GM15510 (cell line): ENCODE data around the gene SIAE.

Experiments used
- POLR2A ChIP-seq: IDR thresholded peaks from 3 replicates; pipeline ENCODE4 v1.6.1; 2011; ENCODE audit warnings: borderline replicate concordance; ENCODE audit not compliant: insufficient read length; ENCODE audit errors: extremely low read depth

The SIAE gene

GRCh38 chr11:124673333-124674167 lies at the start of gene SIAE, which contains the start of gene SPA17:
Gene SIAE, minus strand, starts transcription at chr11:124673739. Its CDS starts 31 bp downstream, at chr11:124673708.
Gene SPA17, plus strand, starts transcription at chr11:124673904. Its CDS starts 1,361 bp downstream, at chr11:124675265.
- peak; percentile 75 for TF ChIP-seq POLR2A

- no peak for TF ChIP-seq POLR2A
Observed at GRCh38 chr11:124722176-124722575, 48.6 kb upstream of the SIAE start.

GRCh38 chr11:124719534-124719933 lies 46.0 kb upstream of the SIAE start:
- TF ChIP-seq POLR2A = no peak

- TF ChIP-seq POLR2A = no peak
Observed at GRCh38 chr11:124718801-124719200, 45.3 kb upstream of the SIAE start.

GRCh38 chr11:124717786-124718651 lies 44.5 kb upstream of the SIAE start:
- no peak for TF ChIP-seq POLR2A

- TF ChIP-seq POLR2A = no peak
Observed at GRCh38 chr11:124717421-124717785, 43.9 kb upstream of the SIAE start.

- no peak for TF ChIP-seq POLR2A
Observed at GRCh38 chr11:124716591-124716990, 43.1 kb upstream of the SIAE start.

GRCh38 chr11:124712392-124712791 lies 38.9 kb upstream of the SIAE start:
- no peak for TF ChIP-seq POLR2A

GRCh38 chr11:124707829-124708228 lies 34.3 kb upstream of the SIAE start:
- TF ChIP-seq POLR2A = no peak

- TF ChIP-seq POLR2A = no peak
Observed at GRCh38 chr11:124700028-124700427, 26.5 kb upstream of the SIAE start.

GRCh38 chr11:124699547-124699946 lies 26.0 kb upstream of the SIAE start:
- TF ChIP-seq POLR2A = no peak

GRCh38 chr11:124693142-124693541 lies 19.6 kb upstream of the SIAE start:
- TF ChIP-seq POLR2A = no peak

GRCh38 chr11:124682443-124682842 lies 8.9 kb upstream of the SIAE start:
- TF ChIP-seq POLR2A = no peak

GRCh38 chr11:124681421-124681820 lies 7.9 kb upstream of the SIAE start:
- TF ChIP-seq POLR2A = no peak

- TF ChIP-seq POLR2A = no peak
Observed at GRCh38 chr11:124678416-124678815, 4.9 kb upstream of the SIAE start.
